GM21529 (cell line): Measurements from ENCODE around the gene ABCG8.
A peak's percentile ranks its signal among the peaks of the same experiment; 100 is the strongest.

ENCODE experiments used
- ATAC-seq: cut with Tn5 transposase; IDR thresholded peaks from one replicate; pipeline ENCODE4 v1.9.1; 2021; ENCODE audit not compliant: unreplicated experiment

The ABCG8 gene

GRCh38 chr2:43855292-43855691 lies 16.5 kb downstream of the ABCG8 start:
- no peak for ATAC-seq

- no peak for ATAC-seq
Observed at GRCh38 chr2:43872151-43872550, 33.4 kb downstream of the ABCG8 start.

- ATAC-seq, result no peak
Observed at GRCh38 chr2:43874776-43875451, 36.1 kb downstream of the ABCG8 start.

- ATAC-seq, result peak; percentile 80
Observed at GRCh38 chr2:43877782-43878464, 39.2 kb downstream of the ABCG8 start.

- ATAC-seq, result no peak
Observed at GRCh38 chr2:43879261-43879660, 40.5 kb downstream of the ABCG8 start.

- no peak for ATAC-seq
Observed at GRCh38 chr2:43880471-43880870, 41.7 kb downstream of the ABCG8 start.

- no peak for ATAC-seq
Observed at GRCh38 chr2:43880952-43881351, 42.2 kb downstream of the ABCG8 start.

GRCh38 chr2:43882312-43882711 lies 43.5 kb downstream of the ABCG8 start:
- ATAC-seq, result no peak

GRCh38 chr2:43884689-43885088 lies 45.9 kb downstream of the ABCG8 start:
- ATAC-seq, result no peak

- ATAC-seq, result no peak
Observed at GRCh38 chr2:43885132-43885632, 46.4 kb downstream of the ABCG8 start.

GRCh38 chr2:43887176-43887575 lies 48.4 kb downstream of the ABCG8 start:
- ATAC-seq, result no peak

- ATAC-seq, result no peak
Observed at GRCh38 chr2:43889416-43889815, 50.6 kb downstream of the ABCG8 start.

GRCh38 chr2:43890855-43891254 lies 52.1 kb downstream of the ABCG8 start:
- no peak for ATAC-seq

GRCh38 chr2:43894743-43895142 lies 56.0 kb downstream of the ABCG8 start:
- ATAC-seq, result no peak

- ATAC-seq, result no peak
Observed at GRCh38 chr2:43896906-43897305, 58.1 kb downstream of the ABCG8 start.

- no peak for ATAC-seq
Observed at GRCh38 chr2:43897492-43897891, 58.7 kb downstream of the ABCG8 start.

- no peak for ATAC-seq
Observed at GRCh38 chr2:43898134-43898837, 59.5 kb downstream of the ABCG8 start.

GRCh38 chr2:43898838-43899346 lies 60.1 kb downstream of the ABCG8 start:
- no peak for ATAC-seq

GRCh38 chr2:43899589-43899988 lies 60.8 kb downstream of the ABCG8 start:
- ATAC-seq, result no peak

- ATAC-seq, result no peak
Observed at GRCh38 chr2:43905371-43905803, 66.6 kb downstream of the ABCG8 start.

- ATAC-seq, result no peak
Observed at GRCh38 chr2:43905871-43906270, 67.1 kb downstream of the ABCG8 start.
